Lung (tissue), 12 donors: Measurements from ENCODE around the gene CACNA1C. TPM values are rescaled to one million over a fixed set of nuclear protein-coding genes. Genes with fewer than 3 reads are reported as not detected.

Experiments
- ATAC-seq: fragments of 200-7000 bp; cut with Tn5 transposase; one replicate; pipeline ENCODE4 v1.9.1; 2020; ENCODE audit warnings: moderate number of reproducible peaks; ENCODE audit not compliant: insufficient read depth, low FRiP score
- DNase-seq, 3 donors: peaks; one replicate each; pipeline ENCODE4 v3.0.0-alpha.2; 2013 to 2017
- H3K27ac ChIP-seq, 2 donors: one replicate each; pipeline ENCODE4 v1.5.1; 2013; ENCODE audit warnings: mild to moderate bottlenecking in 2 of 2, moderate library complexity in 2 of 2, control low read depth in 1 of 2, inconsistent platforms in 1 of 2, low read depth in 1 of 2, low read length in 1 of 2
- H3K27me3 ChIP-seq, 3 donors: one replicate each; pipeline ENCODE4 v1.5.1; 2013; ENCODE audit warnings: low read length in 2 of 3; ENCODE audit not compliant: control insufficient read depth in 3 of 3, insufficient read depth in 3 of 3
- H3K36me3 ChIP-seq, 4 donors: one replicate each; pipeline ENCODE4 v1.5.1; 2013; ENCODE audit warnings: low read length in 4 of 4, mild to moderate bottlenecking in 1 of 4, moderate library complexity in 1 of 4; ENCODE audit not compliant: control insufficient read depth in 4 of 4, insufficient read depth in 4 of 4
- H3K4me1 ChIP-seq, 5 donors: one replicate each; pipeline ENCODE4 v1.5.1; 2013; ENCODE audit warnings: low read length in 5 of 5, mild to moderate bottlenecking in 2 of 5, moderate library complexity in 1 of 5; ENCODE audit not compliant: control insufficient read depth in 5 of 5, insufficient read depth in 5 of 5
- H3K4me3 ChIP-seq: one replicate; pipeline ENCODE4 v1.5.1; 2013; ENCODE audit warnings: mild to moderate bottlenecking, control low read depth, moderate library complexity
- H3K9ac ChIP-seq, 2 donors: one replicate each; pipeline ENCODE4 v1.5.1; 2013; ENCODE audit warnings: low read length in 2 of 2, control low read depth in 1 of 2; ENCODE audit not compliant: insufficient read depth in 1 of 2
- H3K9me3 ChIP-seq, 4 donors: one replicate each; pipeline ENCODE4 v1.5.1; 2013; ENCODE audit warnings: low read length in 3 of 4, mild to moderate bottlenecking in 1 of 4, moderate library complexity in 1 of 4; ENCODE audit not compliant: control insufficient read depth in 4 of 4, insufficient read depth in 3 of 4
- WGBS, 2 donors: extraction: QIAGEN DNeasy Blood & Tissue Kit; methylation state at CpG; one replicate each; pipeline ENCODE4 v1.1.7; 2013; 5-methylcytosine and 5-hydroxymethylcytosine counted together
- polyA plus RNA-seq, 2 donors: library from polyadenylated mRNA; stranded (reverse); fragments of 200-250 nt; gene quantifications; one replicate each; pipeline ENCODE4 v1.2.1, GENCODE V29; 2013
- total RNA-seq, 2 donors: library from RNA; depleted of rRNA in 1 of 2; stranded (reverse); fragments of >200 nt in 1 of 2; gene quantifications; one replicate each; pipeline ENCODE4 v1.2.1, GENCODE V29; 2014 to 2021
- TF ChIP-seq, protein P1 (sequence below): IDR thresholded peaks from 2 replicates; pipeline ENCODE4 v1.5.1; 2012; ENCODE audit warnings: mild to moderate bottlenecking; ENCODE audit errors: control extremely low read depth, extremely low read depth
- donor health status: control.
- donor health status: control.
- donor health status: Bipolar disorder and iron deficiency.
- donor health status: healthy.
- donor health status: DM: yes; HTN: yes; CAD: no.

CACNA1C gene
- total and polyA plus RNA-seq, 4 donors: 3.2 to 17.5 (median 7.5) TPM

DNA sequence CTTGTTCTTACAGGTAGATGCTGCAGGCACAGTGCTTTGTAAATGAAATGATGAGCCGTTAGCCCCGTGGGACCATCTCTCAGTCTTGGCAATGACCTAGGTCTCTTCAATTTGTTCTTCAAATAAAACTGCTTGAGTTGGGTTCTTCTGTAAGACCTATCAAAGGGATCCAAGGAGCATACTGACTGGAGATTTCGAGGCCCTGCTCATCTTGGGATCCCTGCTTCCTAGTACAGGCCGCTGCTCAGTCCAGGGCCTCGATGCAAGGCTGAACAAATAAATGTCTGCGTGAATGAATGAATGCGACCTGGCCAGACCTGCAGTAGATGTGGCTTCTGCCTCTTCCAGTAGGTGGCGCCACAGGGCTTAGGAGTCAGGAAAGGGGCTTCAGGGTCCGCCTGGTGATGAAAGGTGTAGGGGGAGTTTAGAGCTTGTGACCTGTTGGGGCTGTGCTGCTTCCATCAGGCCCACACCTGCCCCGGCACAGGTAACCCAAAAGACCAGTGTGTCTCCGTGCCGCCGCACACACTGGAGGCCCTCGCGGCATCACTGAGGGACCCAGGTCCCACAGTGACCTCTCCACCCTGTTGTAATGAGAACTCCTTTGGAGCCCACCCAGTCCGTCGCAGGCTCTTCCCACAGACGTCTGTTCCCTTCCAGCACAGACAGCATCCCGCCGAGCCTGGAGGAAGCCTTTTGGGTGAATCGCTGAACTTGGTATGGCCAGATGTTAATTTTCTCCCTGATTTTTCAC, 4.4 kb downstream of the CACNA1C start:
- ATAC-seq (no peak), DNase-seq (peak; percentile 66 to 76 (median 69))
- H3K9me3 ChIP-seq: no peaks in the 10 kb centered on the region
- H3K4me3 ChIP-seq: no peak overlapping the region
- H3K36me3 ChIP-seq: no peaks in the 10 kb centered on the region
- WGBS, 2 donors: 54 to 57% methylated on average over 21 of the region's 21 CpGs
- peak overlapping the region in 1 of 2 donors; percentile 54 for H3K27ac ChIP-seq
- peaks cover 0 to 23% (median 4%) of the 10 kb centered on the region in 5 donors for H3K4me1 ChIP-seq
- no peak overlapping the region for H3K9ac ChIP-seq
- TF ChIP-seq, protein P1, sequence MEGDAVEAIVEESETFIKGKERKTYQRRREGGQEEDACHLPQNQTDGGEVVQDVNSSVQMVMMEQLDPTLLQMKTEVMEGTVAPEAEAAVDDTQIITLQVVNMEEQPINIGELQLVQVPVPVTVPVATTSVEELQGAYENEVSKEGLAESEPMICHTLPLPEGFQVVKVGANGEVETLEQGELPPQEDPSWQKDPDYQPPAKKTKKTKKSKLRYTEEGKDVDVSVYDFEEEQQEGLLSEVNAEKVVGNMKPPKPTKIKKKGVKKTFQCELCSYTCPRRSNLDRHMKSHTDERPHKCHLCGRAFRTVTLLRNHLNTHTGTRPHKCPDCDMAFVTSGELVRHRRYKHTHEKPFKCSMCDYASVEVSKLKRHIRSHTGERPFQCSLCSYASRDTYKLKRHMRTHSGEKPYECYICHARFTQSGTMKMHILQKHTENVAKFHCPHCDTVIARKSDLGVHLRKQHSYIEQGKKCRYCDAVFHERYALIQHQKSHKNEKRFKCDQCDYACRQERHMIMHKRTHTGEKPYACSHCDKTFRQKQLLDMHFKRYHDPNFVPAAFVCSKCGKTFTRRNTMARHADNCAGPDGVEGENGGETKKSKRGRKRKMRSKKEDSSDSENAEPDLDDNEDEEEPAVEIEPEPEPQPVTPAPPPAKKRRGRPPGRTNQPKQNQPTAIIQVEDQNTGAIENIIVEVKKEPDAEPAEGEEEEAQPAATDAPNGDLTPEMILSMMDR: peak; percentile 27
- peaks cover 8 to 32% (median 13%) of the 10 kb centered on the region in 3 donors for H3K27me3 ChIP-seq

DNA sequence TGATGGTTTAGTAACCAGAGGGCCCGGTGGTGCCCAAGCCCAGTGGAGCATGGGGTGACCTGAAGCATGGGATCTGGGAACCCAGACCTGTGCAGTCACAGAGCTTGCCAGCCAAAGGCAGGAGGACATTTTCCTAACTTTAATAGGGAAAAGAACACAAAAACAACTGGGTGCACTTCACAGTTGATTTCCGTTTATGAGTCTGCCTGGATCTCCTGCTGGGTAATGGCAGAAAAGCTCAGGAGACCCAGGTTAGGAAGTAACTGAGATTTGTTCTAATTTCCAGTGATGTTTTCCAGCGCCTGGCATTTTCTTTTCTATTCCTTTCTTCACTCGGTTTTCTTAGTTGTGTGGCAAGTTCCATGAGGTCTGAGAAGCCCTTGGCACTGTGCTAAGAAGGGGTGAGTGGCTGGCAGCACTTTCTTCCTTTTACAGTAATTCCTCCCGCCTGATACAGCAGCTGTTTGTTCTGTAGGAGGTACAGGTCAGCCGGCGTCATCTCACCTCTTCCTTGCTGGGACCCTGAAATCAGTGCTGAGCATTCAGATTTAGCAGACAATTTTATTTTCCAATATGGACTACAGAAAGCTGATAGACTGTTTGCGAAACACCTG, 5.1 kb downstream of the CACNA1C start:
- H3K9ac ChIP-seq: no peak overlapping the region
- DNase-seq (no peak), ATAC-seq (no peak)
- peaks cover 0 to 22% (median 4%) of the 10 kb centered on the region in 5 donors for H3K4me1 ChIP-seq
- H3K36me3 ChIP-seq: no peaks in the 10 kb centered on the region
- H3K9me3 ChIP-seq: no peaks in the 10 kb centered on the region
- peaks cover 8 to 31% (median 9%) of the 10 kb centered on the region in 3 donors for H3K27me3 ChIP-seq
- no peak overlapping the region for H3K4me3 ChIP-seq
- 72 to 82% methylated on average over 8 of the region's 8 CpGs for WGBS, 2 donors
- peak overlapping the region in 1 of 2 donors; percentile 54 for H3K27ac ChIP-seq
- TF ChIP-seq, protein P1: no peak

DNA sequence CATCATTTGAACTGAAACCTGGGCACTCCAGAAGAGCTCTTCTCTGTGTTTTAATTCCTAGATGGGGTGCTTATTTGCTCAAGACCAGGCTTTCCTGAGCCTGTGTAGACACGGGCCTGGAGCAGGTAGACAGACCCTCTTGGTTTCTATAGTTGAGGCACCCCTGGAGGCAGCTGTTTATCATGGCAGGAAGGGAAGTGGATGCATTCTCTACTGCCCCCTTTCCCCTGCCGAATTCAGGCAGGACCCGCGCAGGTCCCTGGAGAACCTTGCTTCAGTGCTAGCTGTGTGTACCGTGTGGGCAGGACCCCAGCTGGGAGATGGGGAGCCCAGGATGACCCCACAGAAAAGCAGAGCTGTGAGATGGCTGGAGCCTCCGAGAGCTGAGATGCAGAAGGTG, 6.0 kb downstream of the CACNA1C start:
- peaks cover under 1 to 28% (median 7%) of the 10 kb centered on the region in 5 donors for H3K4me1 ChIP-seq
- 71 to 82% methylated on average over 6 of the region's 6 CpGs for WGBS, 2 donors
- peak overlapping the region in 1 of 2 donors; percentile 42 for H3K27ac ChIP-seq
- ATAC-seq (no peak), DNase-seq (no peak)
- TF ChIP-seq, protein P1: no peak
- no peaks in the 10 kb centered on the region for H3K36me3 ChIP-seq
- no peak overlapping the region for H3K4me3 ChIP-seq
- H3K27me3 ChIP-seq: peaks cover 6 to 31% (median 8%) of the 10 kb centered on the region in 3 donors
- no peaks in the 10 kb centered on the region for H3K9me3 ChIP-seq
- no peak overlapping the region for H3K9ac ChIP-seq
